ENCODE measurements around the gene DUSP1. TPM values are rescaled to one million over a fixed set of nuclear protein-coding genes. Genes with fewer than 3 reads are reported as not detected.

The DUSP1 gene
- total and polyA plus RNA-seq, 3 donors from 2014 or later = 86.2 to 172 (median 159) TPM

- intact Hi-C loops (cut with DNase I; ENCODE audit: low total_unique reads) = loop anchor here (5.0 kb wide), 1 partner anchor 134 kb away; no protein-coding TSS in a partner anchor
- no peak for DNase-seq
- Histone ChIP-seq H3K4me1 (peaks cover 34% of the 10 kb centered on the region), H3K27me3 (no peaks in the 10 kb centered on the region), H3K27ac (peak overlapping the region; percentile 100), H3K4me3 (peak overlapping the region; percentile 92 to 95), H3K9me3 (no peaks in the 10 kb centered on the region), H3K36me3 (ENCODE audit: low read depth, missing control alignments) (no peaks in the 10 kb centered on the region)
- 55 to 65% methylated on average over 20 of the region's 20 CpGs for WGBS, 2 donors
- TF ChIP-seq POLR2A (IDR thresholded peaks at IDR 0.05) (no peak), CTCF (IDR thresholded peaks at IDR 0.05) (no peak)
Observed at GRCh38 chr5:172768573-172769341, 2.2 kb downstream of the DUSP1 start.

GRCh38 chr5:172768098-172768572, 2.9 kb downstream of the DUSP1 start:
- peak overlapping the region; percentile 100 for H3K27ac ChIP-seq
- no peaks in the 10 kb centered on the region for H3K9me3 ChIP-seq
- 54 to 63% methylated on average over 5 of the region's 5 CpGs for WGBS, 2 donors
- H3K4me1 ChIP-seq = peaks cover 28% of the 10 kb centered on the region
- no peaks in the 10 kb centered on the region for H3K27me3 ChIP-seq
- no peak for DNase-seq
- intact Hi-C loops (cut with DNase I; ENCODE audit: low total_unique reads) = loop anchor here (5.0 kb wide), 1 partner anchor 134 kb away; no protein-coding TSS in a partner anchor
- no peaks in the 10 kb centered on the region for H3K36me3 ChIP-seq (ENCODE audit: low read depth, missing control alignments)
- peak overlapping the region; percentile 92 to 95 for H3K4me3 ChIP-seq
- TF ChIP-seq CTCF (IDR thresholded peaks at IDR 0.05) (no peak), POLR2A (IDR thresholded peaks at IDR 0.05) (no peak)

GRCh38 chr5:172766287-172767108, 4.5 kb downstream of the DUSP1 start:
- peak overlapping the region; percentile 100 for H3K27ac ChIP-seq
- intact Hi-C loops (cut with DNase I; ENCODE audit: low total_unique reads) = loop anchor here (5.0 kb wide), 1 partner anchor 136 kb away; no protein-coding TSS in a partner anchor
- no peaks in the 10 kb centered on the region for H3K27me3 ChIP-seq
- 26 to 31% methylated on average over 17 of the region's 17 CpGs for WGBS, 2 donors
- no peaks in the 10 kb centered on the region for H3K36me3 ChIP-seq (ENCODE audit: low read depth, missing control alignments)
- TF ChIP-seq CTCF (IDR thresholded peaks at IDR 0.05) (no peak), POLR2A (IDR thresholded peaks at IDR 0.05) (no peak)
- peaks cover 20% of the 10 kb centered on the region for H3K4me1 ChIP-seq
- DNase-seq = peak; percentile 84
- H3K4me3 ChIP-seq = peak overlapping the region; percentile 92 to 95
- H3K9me3 ChIP-seq = no peaks in the 10 kb centered on the region

DNA sequence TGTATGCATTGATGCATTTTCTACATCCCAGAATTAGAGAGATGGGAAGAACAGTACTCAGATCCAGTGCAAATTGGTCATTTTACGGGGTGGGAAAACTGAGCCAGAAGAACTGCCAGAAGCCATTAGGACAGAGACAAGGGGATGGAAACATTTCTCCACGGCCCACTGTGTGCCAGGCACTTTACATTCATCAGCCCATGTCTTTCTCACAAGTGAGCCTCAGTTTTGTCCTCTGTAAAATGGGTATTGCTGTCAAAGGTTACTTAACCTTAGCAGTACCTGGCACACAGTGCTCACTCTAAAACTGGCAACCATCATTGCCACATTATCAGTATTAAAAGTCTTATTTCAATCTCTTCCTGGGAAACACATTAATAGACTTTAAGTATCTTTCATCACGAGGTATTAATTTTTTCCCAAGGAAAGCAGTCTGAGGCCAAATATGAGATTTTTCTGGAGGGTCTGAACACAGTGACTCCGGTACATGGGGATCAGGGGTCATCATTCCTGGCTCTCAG, 5.2 kb downstream of the DUSP1 start:
- Histone ChIP-seq H3K27ac (peak overlapping the region; percentile 100), H3K36me3 (ENCODE audit: low read depth, missing control alignments) (no peaks in the 10 kb centered on the region), H3K9me3 (no peaks in the 10 kb centered on the region), H3K27me3 (no peaks in the 10 kb centered on the region), H3K4me1 (peaks cover 20% of the 10 kb centered on the region), H3K4me3 (peak overlapping the region; percentile 47 to 95)
- no peak for TF ChIP-seq CTCF (IDR thresholded peaks at IDR 0.05)
- no peak for TF ChIP-seq POLR2A (IDR thresholded peaks at IDR 0.05)
- no peak for DNase-seq
- 22 to 43% methylated on average over 4 of the region's 4 CpGs for WGBS, 2 donors
- intact Hi-C loops (cut with DNase I; ENCODE audit: low total_unique reads) = loop anchor here (5.0 kb wide), 1 partner anchor 136 kb away; no protein-coding TSS in a partner anchor

Measured in testis (tissue), 3 donors.